HG03457 (cell line): Measurements from ENCODE around the gene CDON.
"Not testable (repeated sequence)": the region's sequence is repeated elsewhere in the genome, so short reads cannot be mapped to it uniquely, and the experiment has no call there.

Experiments used
- ATAC-seq: cut with Tn5 transposase; IDR thresholded peaks from one replicate; pipeline ENCODE4 v1.9.1; 2021; ENCODE audit warnings: moderate number of reproducible peaks; ENCODE audit not compliant: unreplicated experiment

CDON gene

DNA sequence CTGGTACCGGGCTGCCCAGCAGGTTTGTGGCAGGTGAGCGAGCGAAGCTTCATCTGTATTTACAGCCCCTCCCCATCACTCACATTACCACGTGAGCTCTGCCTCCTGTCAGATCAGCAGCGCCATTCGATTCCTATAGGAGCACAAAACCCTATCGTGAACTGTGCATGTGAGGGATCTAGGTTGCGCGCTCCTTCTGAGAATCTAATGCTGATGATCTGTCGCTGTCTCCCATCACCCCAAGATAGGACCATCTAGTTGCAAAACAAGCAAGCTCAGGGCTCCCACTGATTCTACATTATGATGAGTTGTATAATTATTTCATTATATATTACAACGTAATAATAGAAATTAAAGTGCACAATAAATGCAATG is 132.6 kb downstream of the CDON start:
- ATAC-seq: no peak

DNA sequence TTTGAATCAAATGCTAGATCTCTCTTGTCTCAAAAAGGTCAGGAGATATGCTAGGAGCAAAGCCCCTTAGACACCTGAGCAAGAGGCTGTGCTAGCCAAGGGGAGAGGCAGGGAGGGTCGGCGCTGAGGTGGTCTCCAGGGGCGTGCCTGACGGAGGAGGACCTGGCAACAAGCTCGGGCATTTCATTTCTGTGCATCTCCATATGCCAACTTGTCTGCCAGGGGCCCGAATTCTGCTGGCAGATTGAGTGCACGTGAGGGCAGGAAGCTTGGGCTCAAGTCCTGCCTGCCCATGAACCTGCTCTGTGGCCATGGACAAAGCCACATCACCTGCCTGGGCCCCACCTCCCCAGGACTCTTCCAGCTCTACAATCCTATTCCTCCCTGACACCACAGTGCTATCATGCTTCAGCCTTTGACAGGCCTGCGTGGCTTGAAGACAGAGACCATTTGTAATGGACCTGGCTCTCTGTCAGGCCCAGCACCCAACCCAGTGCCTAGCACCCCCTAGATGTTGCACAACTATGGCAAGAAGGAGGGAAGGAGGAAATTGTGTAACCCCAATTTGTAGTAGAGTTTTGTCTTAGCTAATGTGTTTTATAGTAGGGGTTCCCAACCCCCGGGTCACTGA is 133.1 kb downstream of the CDON start:
- ATAC-seq: no peak

- no peak for ATAC-seq
Observed at GRCh38 chr11:125926682-125927081, 136.0 kb downstream of the CDON start.

- ATAC-seq: no peak
Observed at GRCh38 chr11:125925804-125926203, 136.9 kb downstream of the CDON start.

DNA sequence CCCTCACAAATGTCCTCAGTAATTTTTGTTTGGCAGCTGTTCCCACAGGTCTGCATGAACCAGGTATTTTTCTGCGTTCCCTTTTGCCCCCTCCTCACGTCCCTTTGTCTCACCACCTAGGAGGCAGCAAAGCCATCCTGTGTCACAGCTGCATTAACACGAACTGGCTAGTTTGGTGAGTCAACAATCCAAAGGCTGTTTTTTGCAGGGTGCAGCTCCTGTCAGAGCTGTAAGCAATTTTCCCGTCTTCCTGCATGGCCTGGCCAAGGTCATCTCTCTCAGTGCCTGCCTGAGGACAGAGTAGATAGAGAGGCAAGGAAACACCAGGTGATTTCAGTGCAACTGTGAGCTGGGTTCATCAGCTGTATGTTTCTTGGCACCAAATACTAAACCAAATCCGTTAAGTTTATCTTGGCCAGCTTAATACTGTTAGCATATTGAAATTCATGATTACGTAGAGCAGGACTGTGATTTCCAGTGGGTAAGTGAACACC is 137.4 kb downstream of the CDON start:
- ATAC-seq: no peak

DNA sequence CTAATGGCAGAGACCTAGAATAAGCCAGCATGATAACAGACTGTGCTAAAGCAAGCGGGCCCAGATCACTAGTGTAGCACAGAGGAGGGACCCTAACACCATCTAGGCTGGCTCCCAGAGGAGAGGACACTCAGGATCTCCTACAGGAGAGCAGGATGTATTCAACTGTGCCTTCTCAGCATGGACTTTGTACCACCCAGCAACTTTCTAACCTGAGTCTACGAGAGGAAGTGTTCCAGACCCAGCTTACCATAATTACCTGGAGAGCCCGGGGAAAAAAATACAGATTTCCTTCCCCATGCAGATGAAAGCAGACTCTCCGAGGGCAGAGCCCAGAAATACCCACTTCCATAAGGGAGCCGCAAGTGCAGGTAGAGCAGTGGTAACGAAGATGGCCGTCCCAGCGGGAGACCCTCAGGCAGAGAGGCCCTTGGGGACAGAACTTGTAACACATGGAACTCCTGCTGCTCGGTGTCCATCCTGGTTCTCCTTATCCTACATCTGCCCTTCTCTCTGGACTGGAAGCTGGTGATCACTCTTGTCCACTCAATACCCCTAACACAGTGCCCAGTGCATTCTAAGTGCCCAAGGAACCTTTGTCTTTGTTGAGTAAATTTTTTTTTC is 138.2 kb downstream of the CDON start:
- ATAC-seq: no peak

DNA sequence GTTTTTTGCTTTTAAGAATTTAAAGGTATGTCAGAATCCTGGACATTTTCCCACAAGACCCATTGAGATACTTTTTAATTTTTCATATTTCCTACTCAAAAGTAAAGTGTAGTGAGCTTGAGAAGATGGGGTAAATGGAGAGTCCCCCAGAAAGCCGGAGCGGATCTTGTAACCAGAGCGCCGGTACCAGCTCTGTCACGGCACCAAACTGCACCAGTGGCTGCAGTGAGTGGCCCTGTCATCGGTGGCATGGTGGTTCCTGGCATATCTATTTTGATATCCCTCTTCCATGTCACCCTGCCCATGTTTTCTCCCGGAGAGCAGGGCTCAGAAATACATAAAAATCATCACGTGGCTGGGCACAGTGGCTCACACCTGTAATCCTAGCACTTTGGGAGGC is 139.0 kb downstream of the CDON start:
- ATAC-seq: no peak

DNA sequence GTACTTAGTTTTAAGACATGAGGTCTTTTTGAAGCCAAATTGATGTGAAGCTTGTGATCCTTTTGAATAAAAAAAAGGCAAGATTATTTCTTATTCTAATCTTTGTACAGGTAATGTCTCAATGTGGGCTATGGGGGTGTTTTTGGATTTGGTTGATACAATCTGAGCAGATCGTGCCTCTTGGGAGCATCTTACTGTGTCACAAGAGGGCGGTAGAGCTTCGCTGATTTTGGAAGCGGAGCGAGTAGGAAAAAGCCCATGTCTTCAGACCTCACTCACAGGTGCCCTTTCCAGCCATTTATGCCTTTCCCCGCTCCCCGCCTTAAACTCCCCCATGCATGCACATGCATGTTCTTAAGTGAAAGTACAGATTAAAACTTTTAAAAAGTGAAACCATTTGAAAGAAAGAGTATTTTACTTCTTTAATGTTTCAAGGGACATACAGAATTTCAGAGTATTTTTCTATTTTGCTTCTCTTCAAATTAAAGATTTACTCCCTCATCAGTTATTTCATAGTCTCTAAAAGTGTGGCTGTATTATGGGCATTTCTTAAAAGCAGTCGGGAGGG is 139.6 kb downstream of the CDON start:
- ATAC-seq: peak; percentile 50

DNA sequence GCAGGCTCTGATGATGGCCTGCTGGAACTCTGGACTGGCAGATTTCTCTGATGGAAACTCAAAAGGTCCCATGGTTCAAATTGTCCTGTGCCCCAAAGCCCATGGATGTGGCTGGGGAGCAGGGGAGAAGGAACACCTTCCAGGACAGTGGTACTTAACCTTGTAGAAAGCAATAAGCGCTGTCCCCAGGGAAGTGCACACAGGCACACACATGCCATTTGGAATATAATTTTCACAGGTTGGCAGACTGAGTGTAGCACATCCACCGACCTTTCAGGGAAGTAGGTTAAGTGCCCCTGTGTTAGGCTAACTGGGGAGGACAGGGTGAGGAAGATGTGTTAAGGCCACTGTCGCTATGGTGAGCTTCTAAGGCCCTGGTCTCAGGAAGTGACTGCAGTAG is 140.5 kb downstream of the CDON start:
- no peak for ATAC-seq

DNA sequence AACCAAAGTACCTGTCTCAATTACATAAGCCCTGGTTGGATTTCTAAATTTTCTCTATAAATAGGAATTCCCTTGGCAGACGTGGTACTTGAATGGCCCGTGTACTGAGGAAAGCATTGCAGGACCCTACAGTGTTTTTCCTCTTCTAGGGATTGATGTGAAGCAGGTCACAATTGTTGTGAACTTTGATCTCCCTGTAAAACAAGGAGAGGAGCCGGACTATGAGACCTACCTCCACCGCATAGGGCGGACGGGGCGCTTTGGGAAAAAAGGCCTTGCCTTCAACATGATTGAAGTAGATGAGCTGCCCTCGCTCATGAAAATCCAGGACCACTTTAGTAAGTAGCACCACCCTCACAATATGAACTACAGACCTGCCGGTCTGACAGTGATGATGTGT is 141.6 kb downstream of the CDON start:
- ATAC-seq: no peak

GRCh38 chr11:125918140-125918840 is 144.4 kb downstream of the CDON start:
- ATAC-seq: no peak

DNA sequence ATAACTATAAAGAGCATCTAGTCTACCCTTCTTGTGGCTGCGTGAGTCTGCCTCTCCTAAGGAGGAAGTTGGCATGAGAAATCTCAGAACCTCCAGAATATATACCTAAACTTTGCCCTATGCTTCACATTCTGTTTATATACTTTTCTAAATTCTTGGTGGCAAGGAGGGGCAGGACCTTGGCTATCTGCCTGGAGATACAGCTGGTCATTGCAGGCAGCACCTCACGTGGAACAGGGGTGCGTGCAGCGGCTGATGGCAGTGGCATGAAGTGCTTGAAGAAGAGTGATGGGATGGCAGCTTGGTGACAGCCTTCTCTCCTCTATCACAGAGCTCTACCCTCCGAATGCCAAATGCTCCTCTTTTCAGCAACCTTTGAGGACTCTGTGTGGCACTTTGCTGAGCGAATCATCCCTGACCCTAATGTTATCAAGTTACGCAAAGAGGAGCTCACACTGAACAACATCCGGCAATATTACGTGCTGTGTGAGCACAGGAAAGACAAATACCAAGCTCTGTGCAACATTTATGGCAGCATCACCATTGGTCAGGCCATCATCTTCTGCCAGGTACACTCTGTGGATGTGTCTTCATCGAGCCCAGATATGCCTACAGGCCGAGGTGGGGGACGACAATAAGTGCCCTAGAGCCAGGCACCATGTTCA is 145.9 kb downstream of the CDON start:
- no peak for ATAC-seq

- not testable (repeated sequence) for ATAC-seq
Observed at GRCh38 chr11:125914601-125915000, 148.1 kb downstream of the CDON start.

GRCh38 chr11:125910226-125910849 is 152.3 kb downstream of the CDON start:
- no peak for ATAC-seq
